Measurements from ENCODE around the gene RXFP3.
A peak's percentile ranks its signal among the peaks of the same experiment; 100 is the strongest.
"Not testable (repeated sequence)": the region's sequence is repeated elsewhere in the genome, so short reads cannot be mapped to it uniquely, and the experiment has no call there.

Gene RXFP3

DNA sequence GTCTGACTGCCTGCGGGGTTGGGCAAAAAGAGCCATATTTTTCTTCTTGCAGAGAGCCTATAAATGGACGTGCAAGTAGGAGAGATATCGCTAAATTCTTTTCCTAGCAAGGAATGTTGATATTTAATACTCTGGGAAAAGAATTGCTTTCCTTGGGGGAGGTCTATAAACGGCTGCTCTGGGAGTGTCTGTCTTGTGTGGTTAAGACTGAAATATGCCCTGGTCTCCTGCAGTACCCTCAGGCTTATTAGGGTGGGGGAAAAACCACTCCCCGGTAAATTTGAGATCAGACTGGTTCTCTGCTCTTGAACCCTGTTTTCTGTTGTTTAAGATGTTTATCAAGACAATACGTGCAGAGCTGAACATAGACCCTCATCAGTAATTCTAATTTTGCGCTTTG lies 29.9 kb upstream of the RXFP3 start:
- H3K27ac ChIP-seq (ENCODE audit: low read depth, low read length); H3K9me3 ChIP-seq (ENCODE audit: low read length); H3K27me3 ChIP-seq (ENCODE audit: control insufficient read depth in 1 of 2, insufficient read depth in 2 of 2, low read length in 2 of 2); H3K36me3 ChIP-seq (ENCODE audit: insufficient read depth, low read length); H3K4me1 ChIP-seq (ENCODE audit: insufficient read depth, low read length); H3K4me3 ChIP-seq (ENCODE audit: low read depth in 1 of 2, low read length in 2 of 2); H3K9ac ChIP-seq (ENCODE audit: low read length): not testable (repeated sequence)

GRCh38 chr5:33914844-33915243 lies 21.3 kb upstream of the RXFP3 start:
- not testable (repeated sequence) for H3K4me3 ChIP-seq (ENCODE audit: low read depth in 1 of 2, low read length in 2 of 2); H3K27me3 ChIP-seq (ENCODE audit: control insufficient read depth in 1 of 2, insufficient read depth in 2 of 2, low read length in 2 of 2); H3K4me1 ChIP-seq (ENCODE audit: insufficient read depth, low read length); H3K27ac ChIP-seq (ENCODE audit: low read depth, low read length); H3K36me3 ChIP-seq (ENCODE audit: insufficient read depth, low read length); H3K9ac ChIP-seq (ENCODE audit: low read length); H3K9me3 ChIP-seq (ENCODE audit: low read length)

- Histone ChIP-seq H3K9me3 (ENCODE audit: low read length) (no peaks in the 10 kb centered on the region), H3K27me3 (ENCODE audit: control insufficient read depth in 1 of 2, insufficient read depth in 2 of 2, low read length in 2 of 2) (no peaks in the 10 kb centered on the region), H3K27ac (ENCODE audit: low read depth, low read length) (no peak overlapping the region), H3K9ac (ENCODE audit: low read length) (no peak overlapping the region), H3K4me3 (ENCODE audit: low read depth in 1 of 2, low read length in 2 of 2) (no peak overlapping the region), H3K36me3 (ENCODE audit: insufficient read depth, low read length) (no peaks in the 10 kb centered on the region), H3K4me1 (ENCODE audit: insufficient read depth, low read length) (no peaks in the 10 kb centered on the region)
Measured at GRCh38 chr5:33921002-33921401, 15.2 kb upstream of the RXFP3 start.

- H3K4me3 ChIP-seq (ENCODE audit: low read depth in 1 of 2, low read length in 2 of 2) = no peak overlapping the region
- no peaks in the 10 kb centered on the region for H3K9me3 ChIP-seq (ENCODE audit: low read length)
- no peaks in the 10 kb centered on the region for H3K36me3 ChIP-seq (ENCODE audit: insufficient read depth, low read length)
- no peak overlapping the region for H3K27ac ChIP-seq (ENCODE audit: low read depth, low read length)
- no peaks in the 10 kb centered on the region for H3K4me1 ChIP-seq (ENCODE audit: insufficient read depth, low read length)
- H3K9ac ChIP-seq (ENCODE audit: low read length) = no peak overlapping the region
- H3K27me3 ChIP-seq (ENCODE audit: control insufficient read depth in 1 of 2, insufficient read depth in 2 of 2, low read length in 2 of 2) = no peaks in the 10 kb centered on the region
Measured at GRCh38 chr5:33925278-33925677, 10.9 kb upstream of the RXFP3 start.

DNA sequence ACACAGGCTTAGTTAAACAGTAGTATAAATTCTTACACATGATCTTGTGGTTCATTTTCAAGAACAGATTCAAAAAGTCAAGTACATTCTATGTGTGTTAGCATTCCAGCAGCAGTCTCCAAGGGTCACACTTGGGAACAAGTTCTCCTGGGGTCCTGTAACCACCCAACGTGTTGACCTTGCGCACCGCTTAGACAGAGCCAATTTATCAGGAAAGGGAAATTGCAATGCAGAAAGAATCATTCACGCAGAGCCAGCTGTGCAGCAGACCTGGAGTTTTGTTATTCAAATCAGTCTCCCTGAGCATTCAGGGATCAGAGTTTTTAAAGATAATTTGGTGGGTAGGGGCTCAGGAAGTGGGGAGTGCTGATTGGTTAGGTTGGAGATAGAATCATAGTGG lies 8.5 kb upstream of the RXFP3 start:
- H3K27ac ChIP-seq (ENCODE audit: low read depth, low read length) = no peak overlapping the region
- H3K9me3 ChIP-seq (ENCODE audit: low read length) = no peaks in the 10 kb centered on the region

DNA sequence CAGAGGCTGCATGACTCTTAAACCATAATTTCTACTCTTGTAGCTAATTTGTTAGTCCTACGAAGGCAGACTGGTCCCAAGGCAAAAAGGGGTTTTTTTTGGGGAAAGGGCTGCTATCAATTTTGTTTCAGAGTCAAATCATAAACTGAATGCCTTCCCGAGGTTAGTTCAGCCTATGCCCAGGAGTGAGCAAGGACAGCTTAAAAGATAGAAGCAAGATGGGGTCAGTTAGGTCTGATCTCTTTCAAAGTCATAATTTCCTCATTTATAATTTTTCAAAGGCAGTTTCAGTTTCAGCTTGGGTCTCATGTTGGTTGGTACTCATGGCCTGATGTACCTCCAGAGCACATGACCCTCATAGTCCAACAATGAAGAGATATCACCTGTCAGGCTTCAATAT lies 7.9 kb upstream of the RXFP3 start:
- Histone ChIP-seq H3K27ac (ENCODE audit: low read depth, low read length) (no peak overlapping the region), H3K9me3 (ENCODE audit: low read length) (no peaks in the 10 kb centered on the region), H3K9ac (ENCODE audit: low read length) (no peak overlapping the region), H3K36me3 (ENCODE audit: insufficient read depth, low read length) (no peaks in the 10 kb centered on the region), H3K27me3 (ENCODE audit: control insufficient read depth in 1 of 2, insufficient read depth in 2 of 2, low read length in 2 of 2) (no peaks in the 10 kb centered on the region), H3K4me1 (ENCODE audit: insufficient read depth, low read length) (no peaks in the 10 kb centered on the region), H3K4me3 (ENCODE audit: low read depth in 1 of 2, low read length in 2 of 2) (no peak overlapping the region)

More for the DNA sequence above, 8.5 kb upstream of the RXFP3 start:
- H3K9ac ChIP-seq (ENCODE audit: low read length) = no peak overlapping the region
- H3K4me1 ChIP-seq (ENCODE audit: insufficient read depth, low read length) = no peaks in the 10 kb centered on the region
- no peaks in the 10 kb centered on the region for H3K27me3 ChIP-seq (ENCODE audit: control insufficient read depth in 1 of 2, insufficient read depth in 2 of 2, low read length in 2 of 2)
- no peak overlapping the region for H3K4me3 ChIP-seq (ENCODE audit: low read depth in 1 of 2, low read length in 2 of 2)
- H3K36me3 ChIP-seq (ENCODE audit: insufficient read depth, low read length) = no peaks in the 10 kb centered on the region

DNA sequence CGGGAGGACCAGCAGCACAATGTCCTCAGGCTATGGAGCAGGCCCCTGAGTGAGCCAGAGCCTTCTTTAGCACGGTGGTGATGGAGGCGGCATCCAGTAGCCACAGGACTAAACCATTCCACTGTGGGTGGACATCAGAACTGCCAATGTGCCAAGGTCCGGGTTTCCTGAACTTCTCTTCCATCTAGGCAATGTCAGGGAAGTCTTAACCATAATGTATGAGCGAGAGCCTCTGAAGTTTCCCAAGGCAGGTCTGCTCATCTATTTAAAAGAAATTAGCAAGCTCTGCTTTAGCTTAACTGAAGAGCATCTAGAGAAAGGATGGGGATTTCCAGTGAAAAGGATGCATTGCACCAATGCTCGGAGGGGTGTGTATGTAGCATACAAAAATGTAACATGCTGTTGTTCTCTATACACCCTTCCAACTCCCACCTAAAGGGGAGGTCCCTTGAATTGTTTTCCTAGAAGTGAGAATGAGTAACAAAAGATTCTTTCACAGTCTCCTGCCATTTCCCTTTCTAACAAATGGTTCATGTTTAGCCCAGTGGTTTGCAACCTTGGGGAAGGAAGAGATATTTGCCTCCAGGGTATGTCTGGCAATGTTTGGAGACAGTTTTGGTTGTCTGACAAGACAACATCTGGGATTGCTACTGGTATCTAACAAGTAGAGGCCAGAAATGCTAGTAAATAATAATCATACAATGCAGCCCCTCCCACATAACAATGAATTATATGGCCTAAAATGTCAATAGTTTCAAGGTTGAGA lies 6.1 kb upstream of the RXFP3 start:
- no peak overlapping the region for H3K9ac ChIP-seq (ENCODE audit: low read length)
- peaks cover 0 to 1% of the 10 kb centered on the region in 2 donors for H3K27me3 ChIP-seq (ENCODE audit: control insufficient read depth in 1 of 2, insufficient read depth in 2 of 2, low read length in 2 of 2)
- no peaks in the 10 kb centered on the region for H3K36me3 ChIP-seq (ENCODE audit: insufficient read depth, low read length)
- H3K4me3 ChIP-seq (ENCODE audit: low read depth in 1 of 2, low read length in 2 of 2) = no peak overlapping the region
- no peaks in the 10 kb centered on the region for H3K4me1 ChIP-seq (ENCODE audit: insufficient read depth, low read length)
- H3K9me3 ChIP-seq (ENCODE audit: low read length) = no peaks in the 10 kb centered on the region
- no peak overlapping the region for H3K27ac ChIP-seq (ENCODE audit: low read depth, low read length)

GRCh38 chr5:33931136-33931535 lies 5.0 kb upstream of the RXFP3 start:
- Histone ChIP-seq H3K27ac (ENCODE audit: low read depth, low read length) (no peak overlapping the region), H3K4me3 (ENCODE audit: low read depth in 1 of 2, low read length in 2 of 2) (no peak overlapping the region), H3K27me3 (ENCODE audit: control insufficient read depth in 1 of 2, insufficient read depth in 2 of 2, low read length in 2 of 2) (peaks cover 0 to 9% of the 10 kb centered on the region in 2 donors), H3K9ac (ENCODE audit: low read length) (no peak overlapping the region), H3K4me1 (ENCODE audit: insufficient read depth, low read length) (no peaks in the 10 kb centered on the region), H3K36me3 (ENCODE audit: insufficient read depth, low read length) (no peaks in the 10 kb centered on the region), H3K9me3 (ENCODE audit: low read length) (no peaks in the 10 kb centered on the region)

DNA sequence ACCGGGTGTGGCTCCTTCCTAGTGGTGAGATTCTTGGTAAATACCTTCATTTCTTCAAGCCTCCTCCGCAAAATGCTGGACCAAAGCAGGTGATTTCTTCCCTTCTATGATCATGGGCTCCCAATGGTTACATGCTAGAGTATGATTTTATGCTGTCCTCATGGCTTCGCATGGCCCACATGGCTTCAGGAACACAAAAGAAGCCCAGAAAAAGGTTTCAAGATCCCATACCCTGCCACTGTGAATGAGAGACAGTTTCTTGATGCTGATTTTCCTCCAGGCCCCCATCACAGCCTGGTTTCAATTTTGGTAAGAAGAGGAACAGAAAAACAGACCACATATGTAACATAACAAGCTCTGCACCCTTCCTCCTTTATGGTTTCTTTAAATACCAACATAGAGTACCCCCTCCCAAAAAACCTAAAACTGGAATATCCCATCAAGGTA lies 2.4 kb upstream of the RXFP3 start:
- H3K4me1 ChIP-seq (ENCODE audit: insufficient read depth, low read length) = no peaks in the 10 kb centered on the region
- no peaks in the 10 kb centered on the region for H3K9me3 ChIP-seq (ENCODE audit: low read length)
- H3K27ac ChIP-seq (ENCODE audit: low read depth, low read length) = no peak overlapping the region
- no peak overlapping the region for H3K9ac ChIP-seq (ENCODE audit: low read length)
- peaks cover 26 to 34% of the 10 kb centered on the region in 2 donors for H3K27me3 ChIP-seq (ENCODE audit: control insufficient read depth in 1 of 2, insufficient read depth in 2 of 2, low read length in 2 of 2)
- no peaks in the 10 kb centered on the region for H3K36me3 ChIP-seq (ENCODE audit: insufficient read depth, low read length)
- no peak overlapping the region for H3K4me3 ChIP-seq (ENCODE audit: low read depth in 1 of 2, low read length in 2 of 2)

GRCh38 chr5:33934176-33934575 lies 2.0 kb upstream of the RXFP3 start:
- H3K9me3 ChIP-seq (ENCODE audit: low read length) = no peaks in the 10 kb centered on the region
- no peak overlapping the region for H3K9ac ChIP-seq (ENCODE audit: low read length)
- peaks cover 29 to 34% of the 10 kb centered on the region in 2 donors for H3K27me3 ChIP-seq (ENCODE audit: control insufficient read depth in 1 of 2, insufficient read depth in 2 of 2, low read length in 2 of 2)
- H3K4me3 ChIP-seq (ENCODE audit: low read depth in 1 of 2, low read length in 2 of 2) = no peak overlapping the region
- H3K36me3 ChIP-seq (ENCODE audit: insufficient read depth, low read length) = no peaks in the 10 kb centered on the region
- no peaks in the 10 kb centered on the region for H3K4me1 ChIP-seq (ENCODE audit: insufficient read depth, low read length)
- no peak overlapping the region for H3K27ac ChIP-seq (ENCODE audit: low read depth, low read length)

DNA sequence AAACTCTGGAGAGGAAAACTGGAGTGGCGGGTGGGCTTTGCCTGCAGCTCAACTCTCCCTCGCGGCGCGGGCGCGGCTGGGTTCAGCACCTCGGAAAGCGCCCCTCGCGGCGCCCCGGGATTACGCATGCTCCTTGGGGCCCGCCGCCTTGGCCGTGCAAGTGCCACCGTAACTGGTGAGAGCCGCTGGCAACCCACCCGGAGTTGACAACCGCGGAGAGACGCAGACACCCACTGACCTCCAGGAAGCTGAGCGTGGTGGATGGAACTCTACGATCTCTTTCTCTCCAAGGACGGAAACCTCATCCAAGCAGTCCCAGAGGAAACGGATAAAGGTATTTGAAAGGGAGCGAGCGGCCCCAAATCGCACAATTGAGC lies 194 bp upstream of the RXFP3 start:
- Histone ChIP-seq H3K9ac (ENCODE audit: low read length) (no peak overlapping the region), H3K36me3 (ENCODE audit: insufficient read depth, low read length) (no peaks in the 10 kb centered on the region), H3K27me3 (ENCODE audit: control insufficient read depth in 1 of 2, insufficient read depth in 2 of 2, low read length in 2 of 2) (peaks cover 36 to 51% of the 10 kb centered on the region in 2 donors)

GRCh38 chr5:33937017-33937706 lies 976 bp downstream of the RXFP3 start:
- H3K27ac ChIP-seq (ENCODE audit: low read depth, low read length) = no peak overlapping the region
- no peaks in the 10 kb centered on the region for H3K9me3 ChIP-seq (ENCODE audit: low read length)
- H3K27me3 ChIP-seq (ENCODE audit: control insufficient read depth in 1 of 2, insufficient read depth in 2 of 2, low read length in 2 of 2) = peaks cover 36 to 52% of the 10 kb centered on the region in 2 donors
- no peaks in the 10 kb centered on the region for H3K4me1 ChIP-seq (ENCODE audit: insufficient read depth, low read length)
- peak overlapping the region in 1 of 2 donors; percentile 59 for H3K4me3 ChIP-seq (ENCODE audit: low read depth in 1 of 2, low read length in 2 of 2)
- no peak overlapping the region for H3K9ac ChIP-seq (ENCODE audit: low read length)
- no peaks in the 10 kb centered on the region for H3K36me3 ChIP-seq (ENCODE audit: insufficient read depth, low read length)

More for the DNA sequence above, 194 bp upstream of the RXFP3 start:
- Histone ChIP-seq H3K9me3 (ENCODE audit: low read length) (no peaks in the 10 kb centered on the region), H3K4me3 (ENCODE audit: low read depth in 1 of 2, low read length in 2 of 2) (peak overlapping the region; percentile 5 to 59), H3K27ac (ENCODE audit: low read depth, low read length) (no peak overlapping the region), H3K4me1 (ENCODE audit: insufficient read depth, low read length) (no peaks in the 10 kb centered on the region)
